Endothelial cell of umbilical vein (primary cell): ENCODE results near the gene USP30.

Source experiments
- MYC ChIP-seq: IDR thresholded peaks from one replicate; pipeline ENCODE4 v1.6.1; 2011; ENCODE audit warnings: mild to moderate bottlenecking, low read depth, low read length
- POLR2A ChIP-seq: IDR thresholded peaks from 2 replicates; pipeline ENCODE4 v1.6.1; 2012; ENCODE audit warnings: low read depth, mild to moderate bottlenecking, control low read depth, low read length

DNA sequence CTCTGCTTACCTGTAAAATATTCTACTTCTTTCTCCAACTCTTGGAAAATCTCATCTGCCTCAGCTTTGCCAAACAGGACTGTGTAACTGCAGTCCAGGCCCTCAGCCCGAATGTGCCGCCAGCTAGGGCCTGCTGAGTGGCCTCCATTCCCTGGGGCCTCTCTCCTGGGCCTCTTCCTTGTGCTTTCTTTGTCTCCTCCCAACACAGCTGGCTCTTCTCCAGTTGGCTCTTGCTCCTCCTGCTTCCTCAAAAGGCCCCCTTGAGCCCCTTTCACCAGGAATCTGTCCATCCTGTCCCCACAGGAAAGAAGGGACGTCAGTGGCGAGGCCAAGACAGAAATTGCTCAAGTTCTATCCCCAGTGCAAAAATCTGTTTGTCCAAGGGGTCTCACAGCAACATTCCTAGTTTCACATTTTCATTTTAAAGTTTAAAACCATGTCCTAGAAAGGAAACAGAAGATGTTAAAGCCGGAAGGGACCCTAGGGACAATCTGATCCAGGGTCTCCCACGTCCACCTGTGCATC, 40.2 kb downstream of the USP30 start:
- TF ChIP-seq MYC (no peak), POLR2A (no peak)
